ENCODE data around the gene CD163L1. TPM values are rescaled to one million over a fixed set of nuclear protein-coding genes. Genes with fewer than 3 reads are reported as not detected.
"Not testable (repeated sequence)": the region's sequence is repeated elsewhere in the genome, so short reads cannot be mapped to it uniquely, and the experiment has no call there.

The CD163L1 gene
- total and polyA plus RNA-seq, 8 donors: 0.58 to 99.5 (median 5.5) TPM

DNA sequence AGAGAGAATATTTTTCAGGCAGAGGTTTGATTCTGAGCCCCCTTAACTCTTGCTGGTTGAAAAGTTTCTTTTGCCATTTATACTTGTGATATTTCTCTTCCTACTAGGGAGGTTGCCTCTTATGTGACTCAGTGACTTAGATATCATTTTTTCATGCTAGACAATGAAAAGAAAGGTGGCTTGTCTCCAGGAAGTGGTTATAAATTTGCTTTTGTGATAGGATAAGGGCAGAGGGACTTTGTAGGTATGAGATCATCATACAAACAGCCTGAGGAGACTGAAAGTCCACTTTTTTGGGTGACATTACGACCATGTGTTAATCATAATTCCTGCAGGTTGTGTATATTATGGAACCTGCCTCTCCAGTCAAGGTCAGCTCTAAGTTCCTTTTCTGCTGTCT is 104.3 kb downstream of the CD163L1 start:
- H3K9me3 ChIP-seq: peaks cover 0 to 24% (median 11%) of the 10 kb centered on the region in 4 donors
- H3K4me3 ChIP-seq: no peak overlapping the region
- WGBS, 5 donors: 41 to 57% (median 52%) methylated on average over 1 of the region's 1 CpG
- no peaks in the 10 kb centered on the region for H3K36me3 ChIP-seq
- TF ChIP-seq POLR2AphosphoS5 (IDR thresholded peaks at IDR 0.05): no peak
- TF ChIP-seq POLR2A (IDR thresholded peaks at IDR 0.05): no peak
- TF ChIP-seq EP300 (IDR thresholded peaks at IDR 0.05): no peak
- no peak for TF ChIP-seq CTCF (IDR thresholded peaks at IDR 0.05)
- no peak overlapping the region for H3K27ac ChIP-seq
- intact Hi-C loops (cut with DNase I; ENCODE audit: low total_unique reads): no loop called here
- DNase-seq: no peak
- no peaks in the 10 kb centered on the region for H3K4me1 ChIP-seq
- H3K27me3 ChIP-seq: no peaks in the 10 kb centered on the region

- intact Hi-C loops (cut with DNase I; ENCODE audit: low total_unique reads); H3K9me3 ChIP-seq; H3K27me3 ChIP-seq; H3K27ac ChIP-seq; H3K4me3 ChIP-seq; DNase-seq; H3K36me3 ChIP-seq; H3K4me1 ChIP-seq: not testable (repeated sequence)
- WGBS, 5 donors: 80 to 90% (median 87%) methylated on average over 5 of the region's 5 CpGs
Observed at GRCh38 chr12:7337790-7338189, 106.2 kb downstream of the CD163L1 start.

DNA sequence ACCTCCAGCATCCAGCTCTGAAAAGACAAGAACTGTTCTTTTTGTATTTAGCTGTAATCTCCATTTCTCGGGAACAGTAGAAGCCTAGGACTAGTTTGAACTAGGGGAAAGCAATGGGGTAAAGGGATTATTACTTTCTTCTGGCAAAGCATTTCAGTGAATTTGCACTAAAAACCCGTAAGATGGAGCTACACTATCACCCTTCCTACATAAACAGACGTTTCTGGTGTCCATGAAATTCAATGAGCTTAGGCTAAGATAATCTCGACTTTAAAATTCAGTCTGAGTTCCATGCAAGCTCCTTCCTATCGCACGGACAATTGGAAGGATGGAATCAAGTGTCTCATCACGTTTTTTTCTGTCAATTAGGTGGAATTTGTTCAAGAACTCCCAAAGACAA is 116.0 kb downstream of the CD163L1 start:
- Histone ChIP-seq H3K36me3 (no peaks in the 10 kb centered on the region), H3K4me1 (no peaks in the 10 kb centered on the region), H3K27ac (no peak overlapping the region), H3K9me3 (peaks cover 0 to 14% (median 11%) of the 10 kb centered on the region in 4 donors), H3K4me3 (no peak overlapping the region), H3K27me3 (no peaks in the 10 kb centered on the region)
- no peak for DNase-seq
- intact Hi-C loops (cut with DNase I; ENCODE audit: low total_unique reads): no loop called here
- WGBS, 5 donors: 55 to 67% (median 61%) methylated on average over 7 of the region's 7 CpGs
- TF ChIP-seq POLR2AphosphoS5 (IDR thresholded peaks at IDR 0.05) (no peak), POLR2A (IDR thresholded peaks at IDR 0.05) (no peak), EP300 (IDR thresholded peaks at IDR 0.05) (no peak), CTCF (IDR thresholded peaks at IDR 0.05) (no peak)

GRCh38 chr12:7324176-7324575 is 119.8 kb downstream of the CD163L1 start:
- intact Hi-C loops (cut with DNase I; ENCODE audit: low total_unique reads): no loop called here

More at GRCh38 chr12:7324176-7324575, 119.8 kb downstream of the CD163L1 start:
- Histone ChIP-seq H3K4me1 (no peaks in the 10 kb centered on the region), H3K27me3 (no peaks in the 10 kb centered on the region), H3K36me3 (no peaks in the 10 kb centered on the region), H3K9me3 (no peaks in the 10 kb centered on the region), H3K27ac (no peak overlapping the region), H3K4me3 (no peak overlapping the region)
- no peak for DNase-seq
- 75 to 81% (median 79%) methylated on average over 5 of the region's 5 CpGs for WGBS, 5 donors
- TF ChIP-seq POLR2AphosphoS5 (IDR thresholded peaks at IDR 0.05): no peak
- TF ChIP-seq EP300 (IDR thresholded peaks at IDR 0.05): no peak
- no peak for TF ChIP-seq POLR2A (IDR thresholded peaks at IDR 0.05)
- TF ChIP-seq CTCF (IDR thresholded peaks at IDR 0.05): no peak

Data from stomach (tissue), 9 donors.